H9 (cell line): ENCODE results near the gene ASTN2. TPM values are rescaled to one million over a fixed set of nuclear protein-coding genes. Genes with fewer than 3 reads are reported as not detected.

Source experiments
- DNase-seq: peaks from one replicate; pipeline ENCODE4 v3.0.0-alpha.2; 2017
- H2AFZ ChIP-seq: one replicate; pipeline ENCODE4 v1.6.1; 2013; ENCODE audit warnings: mild to moderate bottlenecking, low read length, control low read depth, moderate library complexity
- H2AK5ac ChIP-seq: 2 replicates; pipeline ENCODE4 v1.6.1; 2013; ENCODE audit warnings: low read length, control low read depth, mixed read lengths; ENCODE audit not compliant: insufficient read length
- H2BK120ac ChIP-seq: one replicate; pipeline ENCODE4 v1.6.1; 2013; ENCODE audit warnings: low read depth, mild to moderate bottlenecking, low read length, control low read depth, inconsistent platforms; ENCODE audit not compliant: poor library complexity, severe bottlenecking
- H2BK12ac ChIP-seq: 2 replicates; pipeline ENCODE4 v1.6.1; 2013; ENCODE audit warnings: low read length, control low read depth, mixed read lengths, low read depth; ENCODE audit not compliant: insufficient read length
- H2BK15ac ChIP-seq: 2 replicates; pipeline ENCODE4 v1.6.1; 2013; ENCODE audit warnings: low read depth, low read length, control low read depth
- H2BK20ac ChIP-seq: one replicate; pipeline ENCODE4 v1.6.1; 2013; ENCODE audit warnings: low read depth, mild to moderate bottlenecking, low read length, control low read depth, inconsistent platforms; ENCODE audit not compliant: poor library complexity, severe bottlenecking
- H2BK5ac ChIP-seq: 2 replicates; pipeline ENCODE4 v1.6.1; 2013; ENCODE audit warnings: low read length, control low read depth, mixed read lengths; ENCODE audit not compliant: insufficient read length
- H3K14ac ChIP-seq: 2 replicates; pipeline ENCODE4 v1.6.1; 2013; ENCODE audit warnings: low read length, control low read depth; ENCODE audit not compliant: insufficient read depth
- H3K18ac ChIP-seq: 2 replicates; pipeline ENCODE4 v1.6.1; 2013; ENCODE audit warnings: low read depth, mild to moderate bottlenecking, mixed read lengths, low read length, control low read depth; ENCODE audit not compliant: insufficient read length
- H3K23ac ChIP-seq: 2 replicates; pipeline ENCODE4 v1.6.1; 2013; ENCODE audit warnings: low read length, control low read depth, mixed read lengths, low read depth; ENCODE audit not compliant: insufficient read length
- H3K23me2 ChIP-seq: 2 replicates; pipeline ENCODE4 v1.6.1; 2013; ENCODE audit warnings: low read depth, mild to moderate bottlenecking, mixed read lengths, low read length, control low read depth; ENCODE audit not compliant: insufficient read length, poor library complexity, severe bottlenecking
- H3K27ac ChIP-seq: 2 replicates; pipeline ENCODE4 v1.5.1; 2013; ENCODE audit warnings: low read length, control low read depth, mixed read lengths, low read depth; ENCODE audit not compliant: insufficient read length
- H3K27me3 ChIP-seq: 2 replicates; pipeline ENCODE4 v1.6.1; 2013; ENCODE audit warnings: low read length, control low read depth, inconsistent platforms; ENCODE audit not compliant: insufficient read depth
- H3K4ac ChIP-seq: 2 replicates; pipeline ENCODE4 v1.6.1; 2013; ENCODE audit warnings: low read depth, mild to moderate bottlenecking, control low read depth, inconsistent platforms, low read length, moderate library complexity
- H3K4me1 ChIP-seq: 2 replicates; pipeline ENCODE4 v1.6.1; 2013; ENCODE audit warnings: low read length, control low read depth, inconsistent platforms; ENCODE audit not compliant: insufficient read depth
- H3K4me2 ChIP-seq: 2 replicates; pipeline ENCODE4 v1.6.1; 2013; ENCODE audit warnings: low read length, control low read depth, mixed read lengths; ENCODE audit not compliant: insufficient read length, insufficient read depth
- H3K56ac ChIP-seq: 2 replicates; pipeline ENCODE4 v1.6.1; 2013; ENCODE audit warnings: low read depth, mild to moderate bottlenecking, mixed read lengths, low read length, control low read depth; ENCODE audit not compliant: insufficient read length
- H3K79me1 ChIP-seq: 2 replicates; pipeline ENCODE4 v1.6.1; 2013; ENCODE audit warnings: low read depth, mild to moderate bottlenecking, moderate library complexity, low read length, control low read depth, inconsistent platforms; ENCODE audit not compliant: insufficient read depth, poor library complexity, severe bottlenecking
- H3K79me2 ChIP-seq: 2 replicates; pipeline ENCODE4 v1.6.1; 2013; ENCODE audit warnings: low read length, control low read depth, inconsistent platforms; ENCODE audit not compliant: insufficient read depth
- H3K9ac ChIP-seq: 2 replicates; pipeline ENCODE4 v1.6.1; 2013; ENCODE audit warnings: low read length, control low read depth, mixed read lengths; ENCODE audit not compliant: insufficient read length; ENCODE audit errors: extremely low read depth
- H3K9me3 ChIP-seq: one replicate; pipeline ENCODE4 v1.6.1; 2013; ENCODE audit warnings: low read depth, low read length, inconsistent platforms; ENCODE audit not compliant: control insufficient read depth
- H3T11ph ChIP-seq: one replicate; pipeline ENCODE4 v1.6.1; 2013; ENCODE audit warnings: mild to moderate bottlenecking, low read length, control low read depth, inconsistent platforms
- H4K20me1 ChIP-seq: one replicate; pipeline ENCODE4 v1.6.1; 2013; ENCODE audit not compliant: control insufficient read depth, insufficient read length, insufficient read depth
- H4K5ac ChIP-seq: 2 replicates; pipeline ENCODE4 v1.6.1; 2013; ENCODE audit warnings: low read depth, mild to moderate bottlenecking, mixed read lengths, low read length, control low read depth; ENCODE audit not compliant: insufficient read length
- H4K8ac ChIP-seq: replicated peaks from 2 replicates; pipeline ENCODE4 v1.6.1; 2013; ENCODE audit warnings: low read length, control low read depth, mixed read lengths, low read depth; ENCODE audit not compliant: insufficient read length
- H4K91ac ChIP-seq: 2 replicates; pipeline ENCODE4 v1.6.1; 2013; ENCODE audit warnings: low read depth, mild to moderate bottlenecking, moderate library complexity, mixed read lengths, low read length, control low read depth; ENCODE audit not compliant: insufficient read length
- H3K27ac Mint-ChIP-seq, 3 experiments: 2 replicates in 2 of 3; 3 replicates in 1 of 3; pipeline ENCODE4 v1.8.0; 2020 to 2021; ENCODE audit warnings: mixed read lengths in 3 of 3, mild to moderate bottlenecking in 1 of 3, moderate library complexity in 1 of 3
- H3K27me3 Mint-ChIP-seq: 2 replicates; pipeline ENCODE4 v1.8.0; 2021; ENCODE audit warnings: low read depth, mild to moderate bottlenecking, moderate library complexity, mixed read lengths
- H3K36me3 Mint-ChIP-seq, 3 experiments: 2 replicates in 2 of 3; 3 replicates in 1 of 3; pipeline ENCODE4 v1.8.0; 2020 to 2021; ENCODE audit warnings: low read depth in 3 of 3, mixed read lengths in 3 of 3; ENCODE audit not compliant: insufficient read depth in 1 of 3
- H3K4me1 Mint-ChIP-seq, 2 experiments: 2 replicates each; pipeline ENCODE4 v1.8.0; 2020; ENCODE audit warnings: mixed read lengths in 2 of 2
- H3K4me3 Mint-ChIP-seq, 2 experiments: 2 replicates in 1 of 2; 3 replicates in 1 of 2; pipeline ENCODE4 v1.8.0; 2020 to 2021; ENCODE audit warnings: mild to moderate bottlenecking in 2 of 2, mixed read lengths in 2 of 2, moderate library complexity in 1 of 2
- H3K9me3 Mint-ChIP-seq, 2 experiments: 2 replicates in 1 of 2; 3 replicates in 1 of 2; pipeline ENCODE4 v1.8.0; 2020; ENCODE audit warnings: mild to moderate bottlenecking in 2 of 2, mixed read lengths in 2 of 2, moderate library complexity in 1 of 2
- CTCF ChIP-seq: fragments of 200-600 bp; sonication (generic); conservative IDR thresholded peaks from 3 replicates; pipeline ENCODE4 v1.8.0; 2021; ENCODE audit warnings: antibody characterized with exemption, mild to moderate bottlenecking
- WGBS: extraction: QIAGEN DNeasy Blood & Tissue Kit; methylation state at CpG from one replicate; pipeline ENCODE4 v1.1.7; 2013; ENCODE audit warnings: missing lambda C conversion rate, low lambda C conversion rate, mixed read lengths; ENCODE audit not compliant: insufficient read length; ENCODE audit errors: extremely low coverage; 5-methylcytosine and 5-hydroxymethylcytosine counted together
- total RNA-seq: library from RNA; stranded (reverse); gene quantifications from 2 replicates; pipeline ENCODE4 v1.2.1, GENCODE V29; 2021

ASTN2 gene
- total RNA-seq, 1 experiment from 2014 or later: 9.7 TPM

DNA sequence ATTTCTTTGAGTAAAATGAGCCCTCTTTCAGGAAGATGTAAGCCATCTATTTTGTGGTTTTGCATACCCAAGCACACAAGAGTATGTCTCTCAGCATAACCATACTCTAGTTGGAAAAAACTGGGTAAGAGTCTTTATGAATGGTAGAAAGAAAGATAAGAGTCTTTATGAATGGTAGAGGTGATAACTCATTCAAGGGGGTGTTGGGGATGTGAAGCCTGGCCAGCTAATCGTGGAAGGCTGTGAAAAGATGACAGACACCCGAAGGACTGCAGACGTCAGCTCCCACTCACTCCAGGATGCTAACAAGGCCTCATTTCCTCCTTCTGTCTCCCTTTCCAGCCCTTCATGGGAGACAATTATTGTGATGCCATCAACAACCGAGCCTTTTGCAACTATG is 1032.8 kb downstream of the ASTN2 start:
- no peaks in the 10 kb centered on the region for H3K4me1 ChIP-seq
- H3K27ac Mint-ChIP-seq: no peak overlapping the region

More for the DNA sequence above, 1032.8 kb downstream of the ASTN2 start:
- Histone ChIP-seq H3K56ac (no peak overlapping the region), H2BK12ac (no peak overlapping the region), H4K20me1 (no peaks in the 10 kb centered on the region), H3K9ac (no peak overlapping the region), H4K5ac (no peak overlapping the region), H3K4ac (no peak overlapping the region), H3K4me2 (no peak overlapping the region), H4K8ac (no peak overlapping the region), H3K23me2 (no peaks in the 10 kb centered on the region), H2BK20ac (no peak overlapping the region), H2AFZ (no peak overlapping the region), H2BK5ac (no peak overlapping the region), H3K79me1 (no peaks in the 10 kb centered on the region), H2AK5ac (no peak overlapping the region), H3K9me3 (no peaks in the 10 kb centered on the region), H3K14ac (no peak overlapping the region), H3K27ac (no peak overlapping the region), H3K79me2 (no peaks in the 10 kb centered on the region), H2BK15ac (no peak overlapping the region), H4K91ac (no peak overlapping the region), H3K27me3 (no peaks in the 10 kb centered on the region), H3K23ac (no peak overlapping the region), H3K18ac (no peak overlapping the region), H2BK120ac (no peak overlapping the region), H3T11ph (no peak overlapping the region)
- Mint-ChIP-seq H3K36me3 (no peaks in the 10 kb centered on the region), H3K4me3 (no peak overlapping the region), H3K4me1 (peaks cover 0 to 10% of the 10 kb centered on the region in 2 experiments; a peak in 1 of 4 replicates), H3K9me3 (no peaks in the 10 kb centered on the region), H3K27me3 (no peaks in the 10 kb centered on the region)
- WGBS: no CpG with 5 or more reads among the region's 4 CpGs
- TF ChIP-seq CTCF: no peak
- no peak for DNase-seq
